ENCODE results near the gene ADAP1. TPM values are rescaled to one million over a fixed set of nuclear protein-coding genes. Genes with fewer than 3 reads are reported as not detected.

The ADAP1 gene
- total RNA-seq, 1 experiment from 2014 or later, result 16.4 TPM

DNA sequence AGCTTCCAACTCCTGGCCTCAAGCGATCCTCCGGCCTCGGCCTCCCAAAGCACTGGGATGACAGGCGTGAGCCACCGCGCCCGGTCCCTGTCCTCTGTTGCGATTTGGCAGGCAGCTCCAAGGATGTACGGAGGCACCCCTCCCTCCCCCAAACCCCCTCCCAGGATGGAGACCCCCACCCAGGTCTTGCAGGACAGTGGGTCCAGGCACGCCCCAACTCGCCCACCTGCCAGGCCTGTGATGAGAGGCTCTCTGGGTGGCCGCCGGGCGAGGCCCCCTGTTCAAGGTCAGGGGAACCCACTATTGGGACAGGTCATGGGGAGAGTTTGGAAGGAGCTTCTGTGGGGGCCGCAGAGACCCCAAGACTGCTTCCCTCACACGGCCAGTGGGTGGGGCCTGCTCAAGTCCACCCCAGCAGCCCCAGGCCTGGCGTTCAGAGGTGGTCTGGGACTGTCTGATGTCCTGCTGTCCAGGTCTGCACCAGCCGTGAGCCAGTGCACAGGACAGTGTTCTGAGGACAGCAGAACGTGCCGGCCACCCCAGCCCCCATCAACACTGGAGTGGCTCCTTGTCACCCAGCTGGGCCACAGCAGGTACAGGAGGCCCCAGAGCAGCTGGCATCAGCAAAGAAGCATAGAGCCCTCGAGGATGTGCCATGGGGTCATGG is 2.5 kb downstream of the ADAP1 start:
- intact Hi-C loops (cut with micrococcal nuclease; ENCODE audit: unreplicated experiment), result loop anchor here (5.0 to 10.0 kb wide), 2 partner anchors 40 to 167 kb away; no protein-coding TSS in a partner anchor

DNA sequence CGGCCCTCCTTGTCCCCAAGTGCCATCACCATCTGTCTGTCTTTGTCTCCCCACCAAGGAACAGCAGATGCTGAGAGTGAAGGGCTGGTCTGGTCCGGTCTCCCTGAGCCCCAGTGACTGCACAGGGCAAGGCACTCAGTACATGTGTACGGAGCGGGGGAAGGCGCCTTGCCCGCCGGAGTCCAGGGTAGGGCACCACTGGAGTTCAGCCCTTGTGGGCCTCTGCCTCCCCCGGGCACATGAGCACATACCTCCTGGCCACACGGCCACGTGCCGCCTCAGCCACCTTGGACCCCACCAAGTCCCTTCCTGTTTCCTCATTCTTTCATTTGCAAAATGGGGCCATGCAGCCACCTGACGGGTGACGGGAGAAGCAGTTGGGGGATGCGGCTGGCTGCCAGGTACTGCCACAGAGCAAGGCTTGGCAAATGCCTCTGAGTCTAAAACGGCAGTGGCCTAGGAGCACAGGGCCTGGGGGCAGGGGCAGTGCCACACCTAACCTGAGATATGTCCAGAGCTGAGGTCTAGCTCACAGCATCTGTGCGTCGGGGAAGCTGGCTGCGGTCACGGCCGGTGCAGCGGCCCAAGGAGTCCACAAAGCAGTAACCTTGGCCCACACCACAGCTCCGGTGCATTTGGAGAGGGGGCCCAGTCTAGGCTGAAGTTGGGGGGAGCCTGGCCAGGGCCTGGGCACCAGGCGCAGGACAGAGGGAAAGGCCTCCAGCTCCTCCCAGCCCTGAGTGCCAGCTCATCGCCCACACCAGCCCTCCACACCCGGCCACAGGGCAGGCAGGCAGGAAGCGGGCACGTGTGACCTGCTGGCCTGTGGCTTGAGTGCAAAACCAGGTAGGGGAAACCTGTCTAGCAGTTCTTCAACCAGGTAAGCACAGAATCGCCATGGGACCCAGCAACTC is 5.2 kb downstream of the ADAP1 start:
- Histone ChIP-seq H3K4me3 (ENCODE audit: low read depth, low read length, poor library complexity, severe bottlenecking) (no peak overlapping the region), H3K27me3 (replicated peaks; ENCODE audit: insufficient read depth, low read depth, low read length, poor library complexity) (no peaks in the 10 kb centered on the region), H3K9me3 (ENCODE audit: low read depth, low read length, poor library complexity, severe bottlenecking) (no peaks in the 10 kb centered on the region), H3K4me1 (ENCODE audit: insufficient read depth, low read length, poor library complexity, severe bottlenecking) (peaks cover 8% of the 10 kb centered on the region), H3K27ac (ENCODE audit: low read depth, low read length, poor library complexity, severe bottlenecking) (no peak overlapping the region), H3K36me3 (ENCODE audit: insufficient read depth, low read length, poor library complexity, severe bottlenecking) (no peaks in the 10 kb centered on the region)
- TF ChIP-seq, protein P1, sequence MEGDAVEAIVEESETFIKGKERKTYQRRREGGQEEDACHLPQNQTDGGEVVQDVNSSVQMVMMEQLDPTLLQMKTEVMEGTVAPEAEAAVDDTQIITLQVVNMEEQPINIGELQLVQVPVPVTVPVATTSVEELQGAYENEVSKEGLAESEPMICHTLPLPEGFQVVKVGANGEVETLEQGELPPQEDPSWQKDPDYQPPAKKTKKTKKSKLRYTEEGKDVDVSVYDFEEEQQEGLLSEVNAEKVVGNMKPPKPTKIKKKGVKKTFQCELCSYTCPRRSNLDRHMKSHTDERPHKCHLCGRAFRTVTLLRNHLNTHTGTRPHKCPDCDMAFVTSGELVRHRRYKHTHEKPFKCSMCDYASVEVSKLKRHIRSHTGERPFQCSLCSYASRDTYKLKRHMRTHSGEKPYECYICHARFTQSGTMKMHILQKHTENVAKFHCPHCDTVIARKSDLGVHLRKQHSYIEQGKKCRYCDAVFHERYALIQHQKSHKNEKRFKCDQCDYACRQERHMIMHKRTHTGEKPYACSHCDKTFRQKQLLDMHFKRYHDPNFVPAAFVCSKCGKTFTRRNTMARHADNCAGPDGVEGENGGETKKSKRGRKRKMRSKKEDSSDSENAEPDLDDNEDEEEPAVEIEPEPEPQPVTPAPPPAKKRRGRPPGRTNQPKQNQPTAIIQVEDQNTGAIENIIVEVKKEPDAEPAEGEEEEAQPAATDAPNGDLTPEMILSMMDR (conservative IDR thresholded peaks at IDR 0.05; ENCODE audit: low read depth, low read length), result no peak
- TF ChIP-seq EZH2 (IDR thresholded peaks at IDR 0.05; ENCODE audit: borderline replicate concordance, low read depth, low read length, poor library complexity, severe bottlenecking), result no peak
- ChIA-PET POLR2A (ENCODE audit: low non-redundant PET) (no interaction called here), CTCF (no interaction called here)
- BruUV-seq (replicated peaks), result no TSS peak
- intact Hi-C loops (cut with micrococcal nuclease; ENCODE audit: unreplicated experiment), result no loop called here
- DNase-seq (ENCODE audit: low spot score), result no peak

More for the DNA sequence above, 2.5 kb downstream of the ADAP1 start:
- ChIA-PET POLR2A (ENCODE audit: low non-redundant PET) (no interaction called here), CTCF (interaction anchor here (0.7 kb wide), 1 partner anchor 233 kb away, joined by 3 read pairs; no protein-coding TSS in a partner anchor)
- no peak overlapping the region for H3K27ac ChIP-seq (ENCODE audit: low read depth, low read length, poor library complexity, severe bottlenecking)
- BruUV-seq (replicated peaks), result no TSS peak
- no peak overlapping the region for H3K4me3 ChIP-seq (ENCODE audit: low read depth, low read length, poor library complexity, severe bottlenecking)
- peaks cover 8% of the 10 kb centered on the region for H3K4me1 ChIP-seq (ENCODE audit: insufficient read depth, low read length, poor library complexity, severe bottlenecking)
- H3K36me3 ChIP-seq (ENCODE audit: insufficient read depth, low read length, poor library complexity, severe bottlenecking), result no peaks in the 10 kb centered on the region
- no peaks in the 10 kb centered on the region for H3K27me3 ChIP-seq (replicated peaks; ENCODE audit: insufficient read depth, low read depth, low read length, poor library complexity)
- DNase-seq (ENCODE audit: low spot score), result no peak
- H3K9me3 ChIP-seq (ENCODE audit: low read depth, low read length, poor library complexity, severe bottlenecking), result no peaks in the 10 kb centered on the region
- no peak for TF ChIP-seq EZH2 (IDR thresholded peaks at IDR 0.05; ENCODE audit: borderline replicate concordance, low read depth, low read length, poor library complexity, severe bottlenecking)
- TF ChIP-seq, protein P1 (conservative IDR thresholded peaks at IDR 0.05; ENCODE audit: low read depth, low read length), result no peak

DNA sequence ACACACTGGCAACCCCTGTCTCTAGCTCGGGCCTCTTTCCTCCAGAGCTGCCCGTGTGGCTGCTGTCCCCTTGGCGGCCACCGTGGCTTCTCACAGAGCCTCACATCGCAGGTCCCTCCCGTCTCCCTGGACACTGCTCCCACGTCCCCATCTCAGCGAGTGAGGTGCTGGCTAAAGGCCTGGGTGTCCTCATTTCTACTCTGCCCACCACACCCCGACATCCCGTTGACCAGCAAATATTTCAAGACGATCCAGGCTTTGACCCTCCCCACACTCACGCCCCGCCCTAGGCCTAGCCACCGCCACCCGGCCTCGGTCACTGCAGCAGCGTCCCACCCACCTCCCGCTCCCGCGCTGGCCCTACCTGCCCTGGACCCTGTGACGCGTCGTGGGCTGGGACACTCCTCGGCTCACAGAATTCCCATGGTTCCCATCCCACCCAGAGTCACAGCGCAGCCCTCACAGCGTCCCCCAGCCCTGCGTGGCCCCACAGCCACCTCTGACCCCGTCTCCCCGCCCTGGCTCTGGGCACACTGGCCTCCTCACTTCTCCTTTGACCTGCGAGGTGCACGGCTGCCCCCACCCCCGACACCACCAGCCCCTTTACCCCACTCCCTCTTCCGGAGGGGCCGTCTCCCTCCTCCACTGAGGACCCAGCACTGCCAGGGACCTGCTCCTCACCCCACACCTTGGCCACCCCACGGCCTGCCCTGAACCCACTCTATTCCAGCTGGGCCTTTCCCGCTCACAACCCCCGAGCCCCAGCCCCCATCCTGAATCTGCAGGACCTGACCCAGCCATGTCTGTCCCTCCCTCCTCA is 6.9 kb downstream of the ADAP1 start:
- Histone ChIP-seq H3K9me3 (ENCODE audit: low read depth, low read length, poor library complexity, severe bottlenecking) (no peaks in the 10 kb centered on the region), H3K36me3 (ENCODE audit: insufficient read depth, low read length, poor library complexity, severe bottlenecking) (no peaks in the 10 kb centered on the region), H3K4me1 (ENCODE audit: insufficient read depth, low read length, poor library complexity, severe bottlenecking) (no peaks in the 10 kb centered on the region), H3K27me3 (replicated peaks; ENCODE audit: insufficient read depth, low read depth, low read length, poor library complexity) (no peaks in the 10 kb centered on the region), H3K27ac (ENCODE audit: low read depth, low read length, poor library complexity, severe bottlenecking) (no peak overlapping the region), H3K4me3 (ENCODE audit: low read depth, low read length, poor library complexity, severe bottlenecking) (no peak overlapping the region)
- ChIA-PET POLR2A (ENCODE audit: low non-redundant PET) (no interaction called here), CTCF (no interaction called here)
- no TSS peak for BruUV-seq (replicated peaks)
- intact Hi-C loops (cut with micrococcal nuclease; ENCODE audit: unreplicated experiment), result no loop called here
- TF ChIP-seq, protein P1 (conservative IDR thresholded peaks at IDR 0.05; ENCODE audit: low read depth, low read length), result no peak
- no peak for TF ChIP-seq EZH2 (IDR thresholded peaks at IDR 0.05; ENCODE audit: borderline replicate concordance, low read depth, low read length, poor library complexity, severe bottlenecking)
- no peak for DNase-seq (ENCODE audit: low spot score)

Data from A673 (cell line).